GM12878 (cell line): ENCODE results near the gene GINS2. TPM values are rescaled to one million over a fixed set of nuclear protein-coding genes. Genes with fewer than 3 reads are reported as not detected.

ENCODE experiments used
- ATAC-seq: fragments of 200-7000 bp; cut with Tn5 transposase; 3 replicates; pipeline ENCODE4 v1.9.1; 2020; ENCODE audit warnings: mild to moderate bottlenecking, moderate library complexity
- BruUV-seq: library from RNA; stranded (reverse); fragments of 400-500 nt; replicated peaks from 2 replicates; lab custom pipeline; 2021; lab: Mats Ljungman, UMichigan
- CTCF ChIA-PET: fragments of 300-600 bp; sonication (Branson Sonifier 250); formaldehyde crosslinking; extraction: SDS; loops from one replicate; lab custom pipeline; 2021; ENCODE audit warnings: inconsistent platforms; lab: Yijun Ruan, JAX
- POLR2A ChIA-PET: fragments of 350-600 bp; formaldehyde crosslinking; extraction: SDS; loops from one replicate; lab custom pipeline; 2021; ENCODE audit warnings: inconsistent platforms; lab: Charles Lee
- RAD21 ChIA-PET: fragments of 300-600 bp; sonication (Branson Sonifier 250); formaldehyde crosslinking; loops from one replicate; lab custom pipeline; 2023; ENCODE audit warnings: antibody characterized with exemption; ENCODE audit not compliant: unreplicated experiment; lab: Charles Lee
- SMC1A ChIA-PET: fragments of 300-600 bp; sonication (Branson Sonifier 250); formaldehyde crosslinking; loops from one replicate; lab custom pipeline; 2023; ENCODE audit not compliant: unreplicated experiment, uncharacterized antibody; lab: Charles Lee
- DNase-seq: peaks from one replicate; pipeline ENCODE4 v3.0.0-alpha.2; 2011; ENCODE audit warnings: low read depth, low spot score
- FAIRE-seq: peaks from 3 replicates; lab custom pipeline; 2011; peaks lifted over from hg19 to GRCh38; lab: Jason Lieb, UNC
- H2AFZ ChIP-seq: 2 replicates; pipeline ENCODE4 v1.6.0; 2011; ENCODE audit warnings: low read depth, low read length, control low read depth; ENCODE audit not compliant: control insufficient read depth
- H3K27ac ChIP-seq: 2 replicates; pipeline ENCODE4 v1.5.1; 2011; ENCODE audit warnings: control low read depth; ENCODE audit not compliant: control insufficient read depth, insufficient read depth
- H3K27me3 ChIP-seq, 2 experiments: replicated peaks in 1 of 2; 2 replicates each; pipeline versions ENCODE4 v1.6.0 to v1.6.1; 2011; ENCODE audit warnings: low read length in 1 of 2; ENCODE audit not compliant: control insufficient read depth in 2 of 2, insufficient read depth in 2 of 2
- H3K36me3 ChIP-seq, 2 experiments: 2 replicates each; pipeline ENCODE4 v1.5.1; 2011; ENCODE audit warnings: low read length in 1 of 2; ENCODE audit not compliant: control insufficient read depth in 2 of 2, insufficient read depth in 2 of 2
- H3K4me1 ChIP-seq: 2 replicates; pipeline ENCODE4 v1.6.1; 2011; ENCODE audit warnings: mild to moderate bottlenecking, low read length, moderate library complexity, mixed read lengths; ENCODE audit not compliant: control insufficient read depth, insufficient read depth
- H3K4me2 ChIP-seq: 2 replicates; pipeline ENCODE4 v1.6.0; 2011; ENCODE audit warnings: control low read depth; ENCODE audit not compliant: control insufficient read depth, insufficient read depth
- H3K4me3 ChIP-seq: fragments of 200-600 bp; sonication (generic); 2 replicates; pipeline ENCODE4 v1.5.1; 2016
- H3K79me2 ChIP-seq: 2 replicates; pipeline ENCODE4 v1.6.0; 2011; ENCODE audit warnings: low read length; ENCODE audit not compliant: control insufficient read depth, insufficient read depth
- H3K9ac ChIP-seq: 2 replicates; pipeline ENCODE4 v1.8.0; 2011; ENCODE audit warnings: low read length, control low read depth, mixed read lengths; ENCODE audit not compliant: control insufficient read depth, insufficient read depth
- H3K9me3 ChIP-seq: replicated peaks from 3 replicates; pipeline ENCODE4 v1.5.1; 2011; ENCODE audit warnings: mild to moderate bottlenecking, low read length; ENCODE audit not compliant: control insufficient read depth, insufficient read depth
- H4K20me1 ChIP-seq: 2 replicates; pipeline ENCODE4 v1.6.0; 2011; ENCODE audit not compliant: control insufficient read depth, insufficient read depth
- ATF7 ChIP-seq: fragments of 450-650 bp; IDR thresholded peaks from 2 replicates; pipeline ENCODE4 v1.6.1; 2016; ENCODE audit warnings: low read depth, mild to moderate bottlenecking
- CBX3 ChIP-seq: fragments of 200-600 bp; sonication (generic); IDR thresholded peaks from 2 replicates; pipeline ENCODE4 v1.6.1; 2016; ENCODE audit warnings: low read depth, borderline replicate concordance
- CREM ChIP-seq: IDR thresholded peaks from 2 replicates; pipeline ENCODE4 v1.6.1; 2014; ENCODE audit warnings: antibody characterized with exemption, low read depth
- FOS ChIP-seq: IDR thresholded peaks from 3 replicates; pipeline ENCODE4 v1.6.1; 2011; ENCODE audit warnings: borderline replicate concordance; ENCODE audit not compliant: insufficient read length; ENCODE audit errors: extremely low read depth
- FOXK2 ChIP-seq: fragments of 450-650 bp; IDR thresholded peaks from 2 replicates; pipeline ENCODE4 v1.6.1; 2017; ENCODE audit warnings: mild to moderate bottlenecking, moderate library complexity
- GABPA ChIP-seq: IDR thresholded peaks from 2 replicates; pipeline ENCODE4 v1.6.1; 2014; ENCODE audit warnings: antibody characterized with exemption, low read depth, mild to moderate bottlenecking, inconsistent platforms
- JUND ChIP-seq: IDR thresholded peaks from 2 replicates; pipeline ENCODE4 v1.6.1; 2012; ENCODE audit warnings: low read depth, mild to moderate bottlenecking, low read length, improper control_type of control experiment, moderate library complexity
- MEF2A ChIP-seq: IDR thresholded peaks from 2 replicates; pipeline ENCODE4 v1.6.1; 2011; ENCODE audit warnings: low read depth, mild to moderate bottlenecking, low read length, moderate library complexity; ENCODE audit not compliant: insufficient read depth
- NFYA ChIP-seq: IDR thresholded peaks from 2 replicates; pipeline ENCODE4 v1.6.1; 2011; ENCODE audit warnings: low read depth, mild to moderate bottlenecking, low read length, improper control_type of control experiment, borderline replicate concordance
- SP1 ChIP-seq: IDR thresholded peaks from one replicate; pipeline ENCODE4 v1.6.1; 2011; ENCODE audit warnings: low read depth, low read length
- SUZ12 ChIP-seq: fragments of 200-600 bp; sonication (generic); IDR thresholded peaks from one replicate; pipeline ENCODE4 v1.6.1; 2018; ENCODE audit warnings: antibody characterized with exemption, mild to moderate bottlenecking; ENCODE audit not compliant: unreplicated experiment
- TARDBP ChIP-seq: IDR thresholded peaks from 2 replicates; pipeline ENCODE4 v1.6.1; 2016; ENCODE audit warnings: borderline replicate concordance
- WGBS: methylation state at CpG from one replicate; pipeline ENCODE4 v1.1.6; 2016; ENCODE audit warnings: low lambda C conversion rate; ENCODE audit not compliant: insufficient replicate concordance, insufficient coverage; ENCODE audit errors: missing lambda C conversion rate; 5-methylcytosine and 5-hydroxymethylcytosine counted together
- in situ Hi-C: fragments of 300-500 bp; cut with MboI; formaldehyde crosslinking; loops from 9 replicates; pipeline ENCODE4 v1.14.3; 2018; ENCODE audit warnings: mixed read lengths
- intact Hi-C: fragments of 100-400 bp; cut with micrococcal nuclease; formaldehyde crosslinking; loops from one replicate; pipeline ENCODE4 v1.14.2; 2022; ENCODE audit not compliant: unreplicated experiment
- polyA plus RNA-seq, 11 experiments: library from polyadenylated mRNA; depleted of rRNA in 4 of 11; unstranded in 6 of 11; stranded (reverse) in 5 of 11; fragments of >200 nt; fragmentation: Nextera tagmentation in 4 of 11; fragmentation: Illumina TruSeq in 1 of 11; extraction: Ambion mirVana in 4 of 11; extraction: Trizol in 1 of 11; gene quantifications; 1 replicate in 1 of 11; 2 replicates in 10 of 11; pipeline versions ENCODE4 v1.2.1 to v1.2.3, GENCODE V29; 2011 to 2016; ENCODE audit warnings: inconsistent platforms in 2 of 11, missing spikeins in 2 of 11, low read depth in 1 of 11
- total RNA-seq, 4 experiments: library from RNA; depleted of rRNA in 3 of 4; stranded (reverse); fragments of >200 nt in 3 of 4; fragmentation: Illumina TruSeq in 1 of 4; extraction: Trizol in 1 of 4; gene quantifications; 2 replicates each; pipeline versions ENCODE4 v1.2.1 to v1.2.3, GENCODE V29; 2013 to 2021
- TF ChIP-seq, protein P1 (sequence below): IDR thresholded peaks from 2 replicates; pipeline ENCODE4 v1.6.1; 2012; ENCODE audit warnings: mild to moderate bottlenecking, low read depth, low read length

GINS2 gene
- total and polyA plus RNA-seq, 10 of the 15 experiments (the other 5 are each of a cell fraction or from before 2014, with no cell fraction given) = 42.7 to 90.8 (median 57.0) TPM

GRCh38 chr16:85733155-85733838, 44.5 kb upstream of the GINS2 start (continued):
- no peak for TF ChIP-seq MEF2A
- no peak for TF ChIP-seq SP1

GRCh38 chr16:85731179-85731578, 42.4 kb upstream of the GINS2 start:
- ChIA-PET RAD21 (no interaction called here), POLR2A (no interaction called here), SMC1A (no interaction called here), CTCF (interaction anchor here (0.8 kb wide), 1 partner anchor 11 kb away, joined by 3 read pairs; no protein-coding TSS in a partner anchor)
- 62% methylated on average over 5 of the region's 5 CpGs for WGBS
- H3K79me2 ChIP-seq = no peaks in the 10 kb centered on the region
- no peak overlapping the region for H3K4me2 ChIP-seq
- no TSS peak for BruUV-seq
- DNase-seq = no peak
- no peak overlapping the region for H3K4me3 ChIP-seq
- intact Hi-C loops = no loop called here
- ATAC-seq = no peak
- in situ Hi-C loops = no loop called here
- no peaks in the 10 kb centered on the region for H3K36me3 ChIP-seq
- H3K9me3 ChIP-seq = no peaks in the 10 kb centered on the region; the same call in 2 of the 3 replicates
- H4K20me1 ChIP-seq = no peaks in the 10 kb centered on the region; the same call in 1 of the 2 replicates
- no peak overlapping the region for H3K27ac ChIP-seq
- FAIRE-seq = no peak
- H3K9ac ChIP-seq = no peak overlapping the region
- no peaks in the 10 kb centered on the region; a peak in 2 of 4 replicates for H3K27me3 ChIP-seq
- TF ChIP-seq CREM = no peak
- no peak for TF ChIP-seq FOS
- TF ChIP-seq, protein P1, sequence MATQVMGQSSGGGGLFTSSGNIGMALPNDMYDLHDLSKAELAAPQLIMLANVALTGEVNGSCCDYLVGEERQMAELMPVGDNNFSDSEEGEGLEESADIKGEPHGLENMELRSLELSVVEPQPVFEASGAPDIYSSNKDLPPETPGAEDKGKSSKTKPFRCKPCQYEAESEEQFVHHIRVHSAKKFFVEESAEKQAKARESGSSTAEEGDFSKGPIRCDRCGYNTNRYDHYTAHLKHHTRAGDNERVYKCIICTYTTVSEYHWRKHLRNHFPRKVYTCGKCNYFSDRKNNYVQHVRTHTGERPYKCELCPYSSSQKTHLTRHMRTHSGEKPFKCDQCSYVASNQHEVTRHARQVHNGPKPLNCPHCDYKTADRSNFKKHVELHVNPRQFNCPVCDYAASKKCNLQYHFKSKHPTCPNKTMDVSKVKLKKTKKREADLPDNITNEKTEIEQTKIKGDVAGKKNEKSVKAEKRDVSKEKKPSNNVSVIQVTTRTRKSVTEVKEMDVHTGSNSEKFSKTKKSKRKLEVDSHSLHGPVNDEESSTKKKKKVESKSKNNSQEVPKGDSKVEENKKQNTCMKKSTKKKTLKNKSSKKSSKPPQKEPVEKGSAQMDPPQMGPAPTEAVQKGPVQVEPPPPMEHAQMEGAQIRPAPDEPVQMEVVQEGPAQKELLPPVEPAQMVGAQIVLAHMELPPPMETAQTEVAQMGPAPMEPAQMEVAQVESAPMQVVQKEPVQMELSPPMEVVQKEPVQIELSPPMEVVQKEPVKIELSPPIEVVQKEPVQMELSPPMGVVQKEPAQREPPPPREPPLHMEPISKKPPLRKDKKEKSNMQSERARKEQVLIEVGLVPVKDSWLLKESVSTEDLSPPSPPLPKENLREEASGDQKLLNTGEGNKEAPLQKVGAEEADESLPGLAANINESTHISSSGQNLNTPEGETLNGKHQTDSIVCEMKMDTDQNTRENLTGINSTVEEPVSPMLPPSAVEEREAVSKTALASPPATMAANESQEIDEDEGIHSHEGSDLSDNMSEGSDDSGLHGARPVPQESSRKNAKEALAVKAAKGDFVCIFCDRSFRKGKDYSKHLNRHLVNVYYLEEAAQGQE = no peak
- TF ChIP-seq MEF2A = no peak
- TF ChIP-seq GABPA = no peak
- TF ChIP-seq JUND = no peak
- TF ChIP-seq SUZ12 = no peak
- no peak for TF ChIP-seq FOXK2
- TF ChIP-seq TARDBP = no peak
- no peak for TF ChIP-seq CBX3
- no peak for TF ChIP-seq ATF7
- TF ChIP-seq NFYA = no peak
- peaks cover 13% of the 10 kb centered on the region for H3K4me1 ChIP-seq
- H2AFZ ChIP-seq = no peak overlapping the region
